Colonic mucosa (tissue), 4 donors: ENCODE data around the gene LIPK. TPM values are rescaled to one million over a fixed set of nuclear protein-coding genes. Genes with fewer than 3 reads are reported as not detected.
"Not testable (repeated sequence)": the region's sequence is repeated elsewhere in the genome, so short reads cannot be mapped to it uniquely, and the experiment has no call there.

Experiments used
- DNase-seq: peaks from one replicate; pipeline ENCODE4 v3.0.0-alpha.2; 2020
- H3K27ac ChIP-seq: fragments of 200-600 bp; one replicate; pipeline ENCODE4 v1.8.0; 2021
- H3K27me3 ChIP-seq: fragments of 200-600 bp; one replicate; pipeline ENCODE4 v1.8.0; 2021
- H3K36me3 ChIP-seq: fragments of 200-600 bp; one replicate; pipeline ENCODE4 v1.8.0; 2021
- H3K4me1 ChIP-seq: fragments of 200-600 bp; one replicate; pipeline ENCODE4 v1.8.0; 2021; ENCODE audit warnings: mild to moderate bottlenecking
- H3K4me3 ChIP-seq: fragments of 200-600 bp; one replicate; pipeline ENCODE4 v1.8.0; 2021
- H3K9ac ChIP-seq, 2 donors: one replicate each; pipeline ENCODE4 v1.7.0; 2013; ENCODE audit warnings: control low read depth in 2 of 2, low read depth in 2 of 2, low read length in 2 of 2
- H3K9me3 ChIP-seq: fragments of 200-600 bp; one replicate; pipeline ENCODE4 v1.8.0; 2021
- intact Hi-C: fragments of 100-400 bp; cut with DNase I; formaldehyde crosslinking; loops from one replicate; pipeline ENCODE4 v1.14.1; 2022
- total RNA-seq, 2 donors: library from RNA; stranded (reverse); fragmentation: NEBNext Ultra II Directional in 1 of 2; extraction: Animal tissue kit (Norgen Biotek cat#: 25700) in 1 of 2; gene quantifications; one replicate each; pipeline ENCODE4 v1.2.1, GENCODE V29; 2021
- TF ChIP-seq, protein P1 (sequence below): fragments of 200-600 bp; IDR thresholded peaks from one replicate; pipeline ENCODE4 v1.8.0; 2022; ENCODE audit warnings: antibody characterized with exemption, mild to moderate bottlenecking
- donor health status: healthy.
- donor health status: DM: no; HTN: no; CAD: no.
- donor health status: DM: no; HTN: no; CAD: no.

The LIPK gene
- total RNA-seq, 2 donors from 2014 or later: not detected

DNA sequence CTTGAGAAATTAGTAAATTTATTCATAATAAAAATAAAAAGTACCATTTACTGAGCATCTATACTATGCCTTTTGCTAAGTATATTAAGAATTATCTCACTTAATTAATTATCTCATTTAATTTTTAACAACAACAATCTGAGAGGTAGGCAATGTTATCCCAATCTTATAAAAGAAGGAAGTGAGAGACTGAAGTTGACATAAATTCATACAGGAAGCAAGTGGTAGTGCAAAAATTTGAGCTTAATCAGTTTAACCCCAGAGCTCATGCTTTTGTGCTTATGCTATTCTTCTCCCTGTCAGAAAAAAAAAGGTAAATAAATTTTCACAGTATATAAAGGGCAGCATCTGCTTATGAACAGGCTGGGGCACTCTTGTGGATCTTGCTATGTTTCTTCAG is 44.5 kb upstream of the LIPK start:
- TF ChIP-seq, protein P1, sequence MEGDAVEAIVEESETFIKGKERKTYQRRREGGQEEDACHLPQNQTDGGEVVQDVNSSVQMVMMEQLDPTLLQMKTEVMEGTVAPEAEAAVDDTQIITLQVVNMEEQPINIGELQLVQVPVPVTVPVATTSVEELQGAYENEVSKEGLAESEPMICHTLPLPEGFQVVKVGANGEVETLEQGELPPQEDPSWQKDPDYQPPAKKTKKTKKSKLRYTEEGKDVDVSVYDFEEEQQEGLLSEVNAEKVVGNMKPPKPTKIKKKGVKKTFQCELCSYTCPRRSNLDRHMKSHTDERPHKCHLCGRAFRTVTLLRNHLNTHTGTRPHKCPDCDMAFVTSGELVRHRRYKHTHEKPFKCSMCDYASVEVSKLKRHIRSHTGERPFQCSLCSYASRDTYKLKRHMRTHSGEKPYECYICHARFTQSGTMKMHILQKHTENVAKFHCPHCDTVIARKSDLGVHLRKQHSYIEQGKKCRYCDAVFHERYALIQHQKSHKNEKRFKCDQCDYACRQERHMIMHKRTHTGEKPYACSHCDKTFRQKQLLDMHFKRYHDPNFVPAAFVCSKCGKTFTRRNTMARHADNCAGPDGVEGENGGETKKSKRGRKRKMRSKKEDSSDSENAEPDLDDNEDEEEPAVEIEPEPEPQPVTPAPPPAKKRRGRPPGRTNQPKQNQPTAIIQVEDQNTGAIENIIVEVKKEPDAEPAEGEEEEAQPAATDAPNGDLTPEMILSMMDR: no peak
- Histone ChIP-seq H3K9ac (no peak overlapping the region), H3K27me3 (no peaks in the 10 kb centered on the region), H3K36me3 (no peaks in the 10 kb centered on the region), H3K4me1 (no peaks in the 10 kb centered on the region), H3K27ac (no peak overlapping the region), H3K4me3 (no peak overlapping the region), H3K9me3 (no peaks in the 10 kb centered on the region)
- intact Hi-C loops: no loop called here
- no peak for DNase-seq

DNA sequence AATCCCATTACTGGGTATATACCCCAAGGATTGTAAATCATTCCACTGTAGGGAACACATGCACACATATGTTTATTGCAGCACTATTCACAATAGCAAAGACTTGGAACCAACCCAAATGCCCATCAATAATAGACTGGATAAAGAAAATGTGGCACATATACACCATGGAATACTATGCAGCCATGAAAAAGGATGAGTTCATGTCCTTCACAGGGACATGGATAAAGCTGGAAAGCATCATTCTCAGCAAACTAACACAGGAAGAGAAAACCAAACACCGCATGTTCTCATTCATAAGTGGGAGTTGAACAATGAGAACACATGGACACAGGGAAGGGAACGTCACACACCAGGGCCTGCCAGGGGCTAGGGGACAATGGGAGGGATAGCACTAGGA is 42.9 kb upstream of the LIPK start:
- intact Hi-C loops, H3K4me3 ChIP-seq, H3K9me3 ChIP-seq, H3K27me3 ChIP-seq, H3K27ac ChIP-seq, H3K36me3 ChIP-seq, H3K4me1 ChIP-seq, H3K9ac ChIP-seq, DNase-seq: not testable (repeated sequence)

DNA sequence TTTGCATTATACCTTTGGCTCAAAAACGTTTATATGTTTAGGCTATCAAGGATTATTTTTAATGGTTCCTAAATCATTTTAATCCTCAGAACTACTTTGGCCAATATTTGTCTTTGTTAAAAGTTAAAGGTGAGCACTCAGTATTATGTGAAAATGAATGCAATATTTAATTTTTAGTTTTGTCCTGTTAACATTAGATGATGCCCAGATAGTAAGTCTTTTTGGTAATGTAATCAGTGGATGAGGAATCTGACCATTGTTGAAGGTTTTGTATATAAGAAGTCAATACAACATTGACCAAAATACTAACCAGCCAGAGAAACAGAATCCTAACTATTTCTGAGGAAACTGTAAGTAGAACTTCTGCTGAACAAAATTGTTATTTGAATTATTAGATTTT is 41.9 kb upstream of the LIPK start, which contains the start of gene LIPF:
LIPF (plus strand) TSS at position 301 of the 400 bp plus-strand sequence. CDS start 2,856 bp downstream, outside the sequence.
- intact Hi-C loops: no loop called here
- Histone ChIP-seq H3K4me1 (no peaks in the 10 kb centered on the region), H3K27me3 (no peaks in the 10 kb centered on the region), H3K36me3 (no peaks in the 10 kb centered on the region), H3K27ac (no peak within 1 kb of the TSS), H3K9me3 (no peaks in the 10 kb centered on the region), H3K4me3 (no peak within 1 kb of the TSS), H3K9ac (no peak within 1 kb of the TSS)
- TF ChIP-seq, protein P1: no peak
- no peak for DNase-seq

DNA sequence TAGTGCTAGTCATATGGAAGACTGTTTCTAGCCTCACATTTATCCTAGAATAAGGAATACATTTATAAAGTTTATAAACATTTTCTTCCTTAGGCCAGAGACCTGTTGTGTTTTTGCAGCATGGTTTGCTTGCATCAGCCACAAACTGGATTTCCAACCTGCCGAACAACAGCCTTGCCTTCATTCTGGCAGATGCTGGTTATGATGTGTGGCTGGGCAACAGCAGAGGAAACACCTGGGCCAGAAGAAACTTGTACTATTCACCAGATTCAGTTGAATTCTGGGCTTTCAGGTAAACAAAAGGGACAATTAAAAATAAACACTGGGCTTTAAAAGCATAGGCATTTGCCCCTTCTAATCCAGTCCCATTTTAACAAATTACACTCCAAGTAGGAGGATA is 37.6 kb upstream of the LIPK start:
- H3K9ac ChIP-seq: no peak overlapping the region
- H3K27ac ChIP-seq: no peak overlapping the region
- TF ChIP-seq, protein P1: no peak
- no peaks in the 10 kb centered on the region for H3K9me3 ChIP-seq
- DNase-seq: no peak
- no peaks in the 10 kb centered on the region for H3K4me1 ChIP-seq
- H3K4me3 ChIP-seq: no peak overlapping the region
- intact Hi-C loops: no loop called here
- no peaks in the 10 kb centered on the region for H3K36me3 ChIP-seq
- H3K27me3 ChIP-seq: no peaks in the 10 kb centered on the region

DNA sequence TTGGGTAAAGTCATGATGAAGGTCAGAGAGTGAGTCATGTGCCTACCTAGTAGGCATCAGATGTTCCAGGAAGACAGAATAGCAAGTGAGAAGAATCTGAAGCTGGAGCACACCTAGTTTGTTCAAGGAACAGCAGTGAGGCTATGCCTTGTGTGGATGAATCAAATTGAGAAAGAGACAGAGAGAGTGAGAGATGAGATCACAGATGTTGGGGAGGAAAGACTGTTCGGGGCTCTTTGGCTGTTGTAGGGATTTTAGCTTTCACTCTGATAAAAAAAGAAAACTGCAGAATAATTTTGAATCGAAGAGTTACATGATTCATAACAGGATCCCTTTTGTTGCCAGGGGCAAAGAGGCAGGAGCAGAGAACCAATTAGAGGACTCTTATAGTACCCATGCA is 35.6 kb upstream of the LIPK start:
- Histone ChIP-seq H3K4me1 (no peaks in the 10 kb centered on the region), H3K27me3 (no peaks in the 10 kb centered on the region), H3K9me3 (no peaks in the 10 kb centered on the region), H3K4me3 (no peak overlapping the region), H3K9ac (no peak overlapping the region), H3K27ac (no peak overlapping the region), H3K36me3 (no peaks in the 10 kb centered on the region)
- no peak for DNase-seq
- intact Hi-C loops: no loop called here
- TF ChIP-seq, protein P1: no peak

DNA sequence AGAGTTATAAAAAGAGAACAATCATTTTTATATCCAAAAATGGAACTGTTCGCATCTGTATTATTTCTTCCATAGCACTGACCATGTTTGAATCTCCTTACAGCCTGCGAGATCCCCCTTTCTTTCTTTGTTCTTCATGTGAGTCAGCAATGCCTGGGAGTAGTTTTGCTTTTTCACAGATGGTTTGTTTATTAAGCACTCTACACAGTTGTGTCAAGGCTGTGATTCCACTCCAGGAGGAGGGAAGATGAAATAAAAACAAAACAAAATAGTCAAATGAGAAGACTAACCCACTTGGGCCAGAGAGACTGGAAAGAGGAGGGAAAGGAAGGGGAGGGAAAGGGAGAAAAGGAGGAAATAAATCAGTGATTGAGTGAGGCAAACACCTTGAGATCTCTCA is 34.0 kb upstream of the LIPK start:
- no peaks in the 10 kb centered on the region for H3K27me3 ChIP-seq
- no peak for DNase-seq
- TF ChIP-seq, protein P1: no peak
- H3K4me1 ChIP-seq: no peaks in the 10 kb centered on the region
- no peaks in the 10 kb centered on the region for H3K9me3 ChIP-seq
- no peak overlapping the region for H3K27ac ChIP-seq
- intact Hi-C loops: no loop called here
- no peaks in the 10 kb centered on the region for H3K36me3 ChIP-seq
- H3K4me3 ChIP-seq: no peak overlapping the region
- no peak overlapping the region for H3K9ac ChIP-seq
